H1 (cell line): ENCODE measurements around the gene CRACDL. TPM values are rescaled to one million over a fixed set of nuclear protein-coding genes. Genes with fewer than 3 reads are reported as not detected.

Experiments
- polyA plus RNA-seq, 7 experiments: library from polyadenylated mRNA; depleted of rRNA in 3 of 7; stranded (reverse) in 5 of 7; unstranded in 2 of 7; fragments of >200 nt in 5 of 7; fragments of 200-250 nt in 2 of 7; gene quantifications; 1 replicate in 5 of 7; 2 replicates in 1 of 7; 4 replicates in 1 of 7; pipeline versions ENCODE4 v1.2.1 to v1.2.3, GENCODE V29; 2011 to 2013; ENCODE audit warnings: missing spikeins in 2 of 7, mixed read lengths in 2 of 7
- small RNA-seq: library from polyadenylated mRNA; stranded (forward); fragments of <200 nt; extraction: miRNeasy Mini kit (QIAGEN cat#:217004); gene quantifications from one replicate; pipeline ENCODE3, GENCODE V24; 2013; ENCODE audit not compliant: insufficient read depth
- total RNA-seq: library from RNA; stranded (reverse); fragmentation: NEBNext Ultra II Directional; extraction: Animal tissue kit (Norgen Biotek cat#: 25700); gene quantifications from 2 replicates; pipeline ENCODE4 v1.2.1, GENCODE V29; 2021

CRACDL gene
- total and polyA plus RNA-seq, 2 of the 8 experiments (the other 6 are each of a cell fraction or from before 2014, with no cell fraction given), result 0.07 to 0.38 TPM

Small RNAs within 50 kb of the gene (small RNA-seq; reads per million reads assigned to genes)
- gene RNU4-84P (not detected), gene RNU7-46P (not detected)

Other genes with a start within 250 kb of the CRACDL start
- gene MGAT4A, start 205.1 kb downstream of the CRACDL start, total RNA-seq, result 7.3 and 7.7 TPM in 2 replicates
- 0.88 and 1.4 TPM in 2 replicates for gene MGAT4A, start 205.1 kb downstream of the CRACDL start, polyA plus RNA-seq (2011; rRNA removed)
- gene C2orf15, start 205.5 kb upstream of the CRACDL start, total RNA-seq, result 5.5 and 6.5 TPM in 2 replicates
- 3.0 and 3.6 TPM in 2 replicates for gene C2orf15, start 205.5 kb upstream of the CRACDL start, polyA plus RNA-seq (2011; rRNA removed)
- 5.7 and 7.4 TPM in 2 replicates for gene TSGA10, start 218.7 kb upstream of the CRACDL start, total RNA-seq
- 1.2 and 2.2 TPM in 2 replicates for gene TSGA10, start 218.7 kb upstream of the CRACDL start, polyA plus RNA-seq (2011; rRNA removed)
- gene LIPT1, start 218.7 kb upstream of the CRACDL start, total RNA-seq, result 8.8 and 10.9 TPM in 2 replicates
- 6.1 and 8.0 TPM in 2 replicates for gene LIPT1, start 218.7 kb upstream of the CRACDL start, polyA plus RNA-seq (2011; rRNA removed)
- 31.7 and 36.2 TPM in 2 replicates for gene MITD1, start 244.8 kb upstream of the CRACDL start, total RNA-seq
- 8.9 and 15.2 TPM in 2 replicates for gene MITD1, start 244.8 kb upstream of the CRACDL start, polyA plus RNA-seq (2011; rRNA removed)
- gene MRPL30, start 245.0 kb upstream of the CRACDL start, total RNA-seq, result 43.4 and 46.2 TPM in 2 replicates
- 15.5 and 22.3 TPM in 2 replicates for gene MRPL30, start 245.0 kb upstream of the CRACDL start, polyA plus RNA-seq (2011; rRNA removed)